ENCODE data around the gene SMIM1. TPM values are rescaled to one million over a fixed set of nuclear protein-coding genes. Genes with fewer than 3 reads are reported as not detected.

SMIM1 gene
- total RNA-seq, 1 donor from 2014 or later: 6.6 TPM

DNA sequence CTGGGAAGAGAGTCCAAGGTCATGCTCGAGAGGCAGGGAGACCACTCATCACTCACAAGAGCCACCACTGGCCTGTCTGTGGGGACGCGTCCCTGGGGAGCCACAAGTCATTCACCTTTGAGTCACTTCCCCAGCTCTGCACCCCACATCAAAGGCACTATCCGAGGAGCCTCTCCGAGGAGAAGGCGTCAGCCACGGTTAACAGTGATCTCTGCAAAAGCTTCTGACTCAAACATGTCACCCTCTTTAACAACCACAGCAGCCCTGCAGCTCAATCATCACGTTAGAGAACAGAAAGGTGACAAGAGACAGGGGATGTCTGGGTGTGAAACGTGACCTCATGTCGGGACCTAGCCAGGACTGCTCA, 14.8 kb downstream of the SMIM1 start:
- H3K27me3 Mint-ChIP-seq (ENCODE audit: low read depth, unreplicated experiment): no peaks in the 10 kb centered on the region
- FAIRE-seq: no peak
- no peak overlapping the region for H2AFZ ChIP-seq (ENCODE audit: low read depth, low read length)
- no peak overlapping the region for H3K4me3 Mint-ChIP-seq (ENCODE audit: unreplicated experiment)
- no peak overlapping the region for H3K4me3 ChIP-seq (ENCODE audit: insufficient read depth, low read depth, low read length)
- H3K4me1 ChIP-seq (ENCODE audit: insufficient read depth, low read length): no peaks in the 10 kb centered on the region
- TF ChIP-seq, protein P1, sequence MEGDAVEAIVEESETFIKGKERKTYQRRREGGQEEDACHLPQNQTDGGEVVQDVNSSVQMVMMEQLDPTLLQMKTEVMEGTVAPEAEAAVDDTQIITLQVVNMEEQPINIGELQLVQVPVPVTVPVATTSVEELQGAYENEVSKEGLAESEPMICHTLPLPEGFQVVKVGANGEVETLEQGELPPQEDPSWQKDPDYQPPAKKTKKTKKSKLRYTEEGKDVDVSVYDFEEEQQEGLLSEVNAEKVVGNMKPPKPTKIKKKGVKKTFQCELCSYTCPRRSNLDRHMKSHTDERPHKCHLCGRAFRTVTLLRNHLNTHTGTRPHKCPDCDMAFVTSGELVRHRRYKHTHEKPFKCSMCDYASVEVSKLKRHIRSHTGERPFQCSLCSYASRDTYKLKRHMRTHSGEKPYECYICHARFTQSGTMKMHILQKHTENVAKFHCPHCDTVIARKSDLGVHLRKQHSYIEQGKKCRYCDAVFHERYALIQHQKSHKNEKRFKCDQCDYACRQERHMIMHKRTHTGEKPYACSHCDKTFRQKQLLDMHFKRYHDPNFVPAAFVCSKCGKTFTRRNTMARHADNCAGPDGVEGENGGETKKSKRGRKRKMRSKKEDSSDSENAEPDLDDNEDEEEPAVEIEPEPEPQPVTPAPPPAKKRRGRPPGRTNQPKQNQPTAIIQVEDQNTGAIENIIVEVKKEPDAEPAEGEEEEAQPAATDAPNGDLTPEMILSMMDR (IDR thresholded peaks at IDR 0.05; ENCODE audit: insufficient read depth, low read depth, low read length): no peak
- TF ChIP-seq EZH2 (IDR thresholded peaks at IDR 0.05; ENCODE audit: insufficient read depth, low read length): no peak
- DNase-seq (ENCODE audit: low read depth): no peak
- peaks cover 7% of the 10 kb centered on the region for H3K4me1 Mint-ChIP-seq (ENCODE audit: low read depth, unreplicated experiment)
- no peak overlapping the region for H3K27ac Mint-ChIP-seq (ENCODE audit: unreplicated experiment)
- no peak overlapping the region for H3K4me2 ChIP-seq (ENCODE audit: low read length)
- no peak overlapping the region for H3K9ac ChIP-seq (ENCODE audit: low read length)
- H3K79me2 ChIP-seq (ENCODE audit: insufficient read depth, low read length): peaks cover 48% of the 10 kb centered on the region
- H4K20me1 ChIP-seq (ENCODE audit: insufficient read depth, low read length): peaks cover 71% of the 10 kb centered on the region
- peaks cover 15% of the 10 kb centered on the region for H3K36me3 Mint-ChIP-seq (ENCODE audit: low read depth, unreplicated experiment)
- no peaks in the 10 kb centered on the region for H3K9me3 Mint-ChIP-seq (ENCODE audit: unreplicated experiment)
- H3K27me3 ChIP-seq (ENCODE audit: insufficient read depth, low read length): no peaks in the 10 kb centered on the region
- H3K36me3 ChIP-seq (ENCODE audit: insufficient read depth, low read length): peaks cover 12% of the 10 kb centered on the region
- no peaks in the 10 kb centered on the region for H3K9me3 ChIP-seq (ENCODE audit: insufficient read depth, low read depth, low read length)
- H3K27ac ChIP-seq (ENCODE audit: low read depth, low read length): no peak overlapping the region

DNA sequence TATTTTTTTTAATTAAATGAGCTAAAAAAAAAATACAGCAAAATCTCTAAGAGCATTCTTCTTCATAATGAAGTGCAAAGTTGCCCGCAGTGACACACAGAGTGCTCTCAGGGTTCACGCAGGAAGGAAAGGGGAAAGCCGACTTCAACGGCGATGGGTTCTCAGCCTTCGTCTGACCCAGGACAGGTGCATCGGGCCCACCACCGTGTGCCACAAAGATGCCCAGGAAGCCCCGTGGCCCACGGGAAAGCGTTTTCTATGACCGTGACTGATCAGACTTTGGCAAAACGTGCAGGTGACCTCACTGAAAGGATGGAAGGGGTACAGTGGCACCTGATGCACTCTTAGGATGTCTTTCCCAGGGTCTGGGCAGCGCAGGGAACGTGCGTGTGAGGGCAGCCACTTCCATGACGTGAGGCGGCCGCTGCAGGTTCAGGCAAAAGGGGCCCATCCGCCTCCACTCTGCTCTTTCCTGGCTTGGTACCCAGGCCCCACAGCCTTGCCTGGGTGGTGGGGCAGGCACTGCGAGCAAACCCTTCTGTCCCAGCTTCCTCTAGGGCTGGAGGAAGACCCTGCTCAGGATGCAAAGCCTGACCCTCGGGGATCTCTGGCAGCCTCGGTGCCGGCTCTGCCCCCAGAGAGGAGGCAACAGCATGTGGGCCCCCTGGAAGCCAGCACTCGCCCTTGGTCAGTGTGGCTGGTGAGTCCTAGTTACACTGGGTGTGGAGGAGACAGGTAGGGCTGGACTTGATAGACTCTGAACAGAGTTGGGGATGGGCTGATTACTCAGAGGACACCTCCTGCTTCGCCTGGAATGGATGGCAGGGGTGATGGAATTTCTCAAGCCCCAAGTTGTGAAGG, 15.4 kb downstream of the SMIM1 start:
- H2AFZ ChIP-seq (ENCODE audit: low read depth, low read length): no peak overlapping the region
- peaks cover 77% of the 10 kb centered on the region for H4K20me1 ChIP-seq (ENCODE audit: insufficient read depth, low read length)
- no peaks in the 10 kb centered on the region for H3K27me3 ChIP-seq (ENCODE audit: insufficient read depth, low read length)
- peaks cover 7% of the 10 kb centered on the region for H3K36me3 ChIP-seq (ENCODE audit: insufficient read depth, low read length)
- FAIRE-seq (no peak), DNase-seq (ENCODE audit: low read depth) (no peak)
- Mint-ChIP-seq H3K4me1 (ENCODE audit: low read depth, unreplicated experiment) (peaks cover 7% of the 10 kb centered on the region), H3K27ac (ENCODE audit: unreplicated experiment) (no peak overlapping the region), H3K36me3 (ENCODE audit: low read depth, unreplicated experiment) (peaks cover 15% of the 10 kb centered on the region), H3K9me3 (ENCODE audit: unreplicated experiment) (no peaks in the 10 kb centered on the region), H3K27me3 (ENCODE audit: low read depth, unreplicated experiment) (no peaks in the 10 kb centered on the region), H3K4me3 (ENCODE audit: unreplicated experiment) (no peak overlapping the region)
- H3K27ac ChIP-seq (ENCODE audit: low read depth, low read length): no peak overlapping the region
- TF ChIP-seq, protein P1 (IDR thresholded peaks at IDR 0.05; ENCODE audit: insufficient read depth, low read depth, low read length): no peak
- no peak for TF ChIP-seq EZH2 (IDR thresholded peaks at IDR 0.05; ENCODE audit: insufficient read depth, low read length)
- H3K79me2 ChIP-seq (ENCODE audit: insufficient read depth, low read length): peaks cover 54% of the 10 kb centered on the region
- H3K4me3 ChIP-seq (ENCODE audit: insufficient read depth, low read depth, low read length): no peak overlapping the region
- H3K9ac ChIP-seq (ENCODE audit: low read length): no peak overlapping the region
- no peak overlapping the region for H3K4me2 ChIP-seq (ENCODE audit: low read length)
- H3K4me1 ChIP-seq (ENCODE audit: insufficient read depth, low read length): no peaks in the 10 kb centered on the region
- no peaks in the 10 kb centered on the region for H3K9me3 ChIP-seq (ENCODE audit: insufficient read depth, low read depth, low read length)
